Measurements from ENCODE around the gene ASXL2.
A peak's percentile ranks its signal among the peaks of the same experiment; 100 is the strongest.

ASXL2 gene

DNA sequence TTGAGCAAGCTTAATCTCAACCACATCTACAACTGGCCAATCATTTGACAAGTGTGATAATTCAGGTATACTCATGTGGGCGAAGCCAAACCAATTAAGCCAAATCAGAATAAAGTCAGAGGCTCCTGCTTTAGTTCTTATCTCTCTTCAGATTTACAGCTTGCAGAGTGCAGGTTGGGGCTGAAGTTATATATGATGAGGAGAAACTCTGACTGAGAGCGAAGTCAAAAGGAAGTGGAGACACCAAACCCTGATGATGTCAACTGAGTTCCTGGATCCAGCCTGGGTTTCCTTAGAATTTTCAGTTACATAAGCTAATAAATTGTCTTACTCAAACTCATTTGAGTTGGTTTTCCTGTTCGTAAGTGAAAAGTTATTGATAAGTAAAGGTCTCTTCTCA lies 73.9 kb downstream of the ASXL2 start:
- DNase-seq (ENCODE audit: low read depth, low spot score) = no peak

DNA sequence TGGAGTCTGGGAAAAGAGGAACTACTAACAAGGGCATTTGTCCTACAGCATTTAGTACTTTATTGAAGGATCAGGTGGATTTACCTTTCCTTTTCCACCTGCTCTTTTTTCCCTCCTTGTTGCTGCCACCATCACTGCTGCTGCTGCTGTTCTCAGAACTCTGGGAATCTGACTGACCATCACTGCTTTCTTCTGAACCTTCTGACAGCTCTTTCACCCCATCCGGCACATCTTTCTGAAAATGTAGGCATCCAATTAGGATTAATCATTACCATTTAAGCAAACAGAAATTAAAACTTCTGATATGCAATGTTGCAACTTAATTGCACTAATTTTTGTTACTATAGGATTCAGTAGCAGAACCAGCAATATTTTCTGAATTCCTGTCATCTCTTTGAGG lies 79.0 kb downstream of the ASXL2 start:
- no peak for DNase-seq (ENCODE audit: low read depth, low spot score)

DNA sequence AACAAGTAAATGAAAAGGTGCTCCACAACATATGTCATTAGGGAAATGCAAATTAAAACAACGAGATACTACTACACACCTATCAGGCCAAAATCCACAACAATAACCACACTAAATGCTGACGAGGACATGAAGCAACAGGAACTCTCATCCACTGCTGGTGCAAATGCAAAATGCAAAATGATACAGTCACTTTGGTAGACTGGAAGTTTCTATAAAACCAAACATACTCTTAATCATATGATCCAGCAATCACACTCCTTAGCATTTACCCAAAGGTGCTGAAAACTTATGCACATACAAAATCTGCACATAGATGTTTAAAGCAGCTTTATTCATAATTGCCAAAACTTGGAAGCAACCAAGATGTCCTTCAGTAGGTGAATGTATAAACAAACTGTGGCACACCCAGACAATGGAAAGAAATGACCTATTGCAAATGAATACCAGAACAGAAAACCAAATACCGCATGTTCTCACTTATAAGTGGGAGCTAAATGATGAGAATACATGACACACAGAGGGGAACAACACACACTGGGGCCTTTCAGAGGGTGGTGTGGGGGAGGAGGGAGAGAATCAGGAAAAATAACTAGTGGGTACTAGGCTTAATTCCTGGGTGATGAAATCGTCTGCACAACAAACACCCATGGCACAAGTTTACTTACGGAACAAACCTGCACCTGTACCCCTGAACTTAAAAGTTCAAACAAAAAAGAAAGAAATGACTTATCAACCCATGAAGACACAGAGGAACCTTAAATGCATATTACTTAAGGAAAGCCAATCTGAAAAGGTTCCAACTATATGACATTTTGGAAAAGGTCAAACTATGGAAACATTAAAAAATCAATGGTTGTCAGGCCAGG lies 80.4 kb downstream of the ASXL2 start:
- DNase-seq (ENCODE audit: low read depth, low spot score) = no peak

- DNase-seq (ENCODE audit: low read depth, low spot score) = no peak
Measured at GRCh38 chr2:25794544-25795276, 83.6 kb downstream of the ASXL2 start.

DNA sequence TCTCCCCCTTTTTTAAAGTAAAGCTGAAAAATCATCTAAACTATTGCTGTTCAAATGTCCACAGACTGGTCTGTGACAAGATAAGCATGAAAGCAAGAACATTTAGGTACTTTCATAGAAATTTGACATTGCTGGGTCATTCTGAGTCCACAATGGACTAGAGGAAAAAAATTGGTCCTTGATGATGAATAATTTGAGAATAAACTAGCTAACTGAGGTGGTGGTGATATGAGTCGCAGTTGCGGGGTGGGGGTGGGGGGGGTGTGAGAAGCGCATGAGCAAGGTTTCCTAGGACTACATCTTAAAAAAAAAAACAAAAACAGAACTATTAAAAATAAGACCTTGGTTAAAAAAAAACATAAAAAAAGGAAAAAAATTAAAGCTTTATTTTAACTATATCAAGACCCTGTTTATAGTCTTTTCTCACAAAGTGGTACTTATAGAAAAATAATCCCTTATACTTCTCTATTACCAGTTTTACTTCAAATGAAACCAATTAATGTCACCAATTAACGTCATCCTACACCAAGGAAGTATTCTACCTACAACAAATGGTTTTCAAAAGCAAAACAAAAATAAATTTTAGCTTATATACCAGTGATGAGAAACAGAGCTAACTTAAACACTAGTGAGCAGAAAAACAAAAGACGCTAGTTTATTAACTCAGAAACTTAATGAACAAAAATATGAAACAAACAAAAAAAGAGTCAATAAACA lies 88.1 kb downstream of the ASXL2 start:
- DNase-seq (ENCODE audit: low read depth, low spot score) = no peak

GRCh38 chr2:25788457-25788856 lies 89.8 kb downstream of the ASXL2 start:
- DNase-seq (ENCODE audit: low read depth, low spot score) = no peak

DNA sequence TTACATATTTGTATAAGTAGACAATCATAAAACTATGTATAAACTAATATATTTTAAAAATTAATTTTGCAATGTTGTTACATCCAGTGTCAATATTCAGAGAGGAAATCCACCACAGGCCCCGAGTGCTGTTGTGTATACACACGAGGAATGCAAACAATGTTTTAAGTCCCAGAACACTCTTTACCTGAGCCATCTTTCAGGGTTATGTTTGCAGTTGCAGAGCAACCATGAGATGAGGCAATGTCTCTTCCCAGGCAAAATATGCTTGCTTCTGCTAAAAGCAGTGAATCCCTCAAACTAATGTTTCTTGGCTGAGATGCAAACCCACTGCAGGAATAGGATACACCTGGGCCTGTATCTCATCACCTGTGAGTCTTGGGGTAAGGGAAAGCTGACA lies 91.3 kb downstream of the ASXL2 start:
- DNase-seq (ENCODE audit: low read depth, low spot score) = no peak

GRCh38 chr2:25784404-25784803 lies 93.9 kb downstream of the ASXL2 start:
- no peak for DNase-seq (ENCODE audit: low read depth, low spot score)

- DNase-seq (ENCODE audit: low read depth, low spot score) = no peak
Measured at GRCh38 chr2:25777077-25777476, 101.2 kb downstream of the ASXL2 start.

GRCh38 chr2:25772078-25772477 lies 106.2 kb downstream of the ASXL2 start:
- no peak for DNase-seq (ENCODE audit: low read depth, low spot score)

DNA sequence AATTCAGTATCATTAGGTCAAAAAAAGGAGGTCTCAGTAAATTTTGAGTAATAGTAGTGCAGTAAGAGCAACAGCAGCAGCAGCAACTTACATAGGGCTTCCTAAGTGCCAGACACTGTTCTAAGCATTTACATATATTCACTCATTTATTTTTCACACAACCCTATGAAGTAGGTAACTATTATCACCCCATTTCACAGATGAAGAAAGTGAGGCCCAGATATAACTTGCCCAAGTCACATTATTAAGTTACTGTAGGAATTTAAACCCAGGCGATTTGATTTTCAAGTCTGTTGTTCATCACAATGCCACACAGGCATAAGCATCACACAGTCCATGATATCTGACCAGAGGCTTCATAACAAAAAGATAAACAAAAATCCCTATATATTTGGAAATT lies 114.7 kb downstream of the ASXL2 start:
- DNase-seq (ENCODE audit: low read depth, low spot score) = no peak

GRCh38 chr2:25760297-25760696 lies 118.0 kb downstream of the ASXL2 start:
- no peak for DNase-seq (ENCODE audit: low read depth, low spot score)

DNA sequence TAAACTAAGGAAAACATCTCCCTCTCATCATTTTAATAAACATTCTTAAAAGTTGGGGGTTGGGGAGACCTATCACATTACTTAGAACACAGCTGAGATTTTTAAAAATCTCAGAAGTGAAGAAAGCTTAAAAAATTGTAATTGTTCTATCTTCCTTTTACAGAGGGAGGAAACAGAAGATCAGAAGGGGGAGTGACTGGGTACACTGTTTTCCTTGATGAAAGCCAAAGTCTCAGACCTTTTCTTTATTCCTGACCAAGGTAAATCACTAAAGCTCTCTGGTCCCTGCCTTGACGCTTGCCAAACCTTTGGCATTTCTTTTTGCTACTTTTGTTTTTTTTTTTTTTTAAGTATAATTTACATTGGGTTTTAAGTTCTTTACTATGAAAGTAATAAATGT lies 119.9 kb downstream of the ASXL2 start:
- no peak for DNase-seq (ENCODE audit: low read depth, low spot score)

DNA sequence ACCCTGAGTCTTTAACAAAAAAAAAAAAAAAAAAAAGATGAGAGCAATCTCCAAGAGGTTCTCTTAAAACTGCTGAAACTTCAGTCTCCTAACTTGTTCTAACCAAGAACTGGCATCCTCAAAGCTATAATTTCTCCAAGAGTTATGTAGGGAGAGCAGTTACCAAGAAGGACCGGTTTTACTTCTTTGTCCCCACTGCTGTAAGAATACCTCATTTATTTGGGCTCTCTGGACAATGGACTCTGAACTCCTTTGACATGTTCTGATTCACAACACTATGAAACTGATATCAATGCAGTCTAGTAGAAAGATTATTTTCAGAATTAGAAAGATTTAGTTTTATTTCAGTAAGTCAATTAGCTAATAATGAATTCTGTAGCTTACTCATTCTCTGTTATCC lies 120.4 kb downstream of the ASXL2 start:
- DNase-seq (ENCODE audit: low read depth, low spot score) = no peak

DNA sequence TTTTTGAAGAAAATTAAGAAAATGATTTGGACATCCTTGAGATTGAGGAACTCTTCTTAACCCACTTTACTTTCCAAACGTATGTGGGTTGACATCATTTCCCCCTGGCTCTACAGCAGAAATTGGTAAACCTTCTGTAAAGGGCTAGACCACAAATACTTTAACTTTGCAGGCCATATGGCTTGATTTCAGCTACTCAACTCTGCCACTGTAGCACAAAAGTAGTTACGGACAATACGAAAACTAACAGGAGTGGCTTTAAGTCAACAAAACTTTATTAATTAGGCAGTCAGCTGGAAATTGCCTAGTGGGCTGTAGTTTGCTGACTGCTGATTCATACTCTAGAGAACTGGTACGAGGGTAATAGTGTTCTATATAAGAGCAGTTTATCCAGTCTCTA lies 121.8 kb downstream of the ASXL2 start:
- DNase-seq (ENCODE audit: low read depth, low spot score) = no peak

GRCh38 chr2:25749676-25750075 lies 128.6 kb downstream of the ASXL2 start:
- no peak for DNase-seq (ENCODE audit: low read depth, low spot score)

DNA sequence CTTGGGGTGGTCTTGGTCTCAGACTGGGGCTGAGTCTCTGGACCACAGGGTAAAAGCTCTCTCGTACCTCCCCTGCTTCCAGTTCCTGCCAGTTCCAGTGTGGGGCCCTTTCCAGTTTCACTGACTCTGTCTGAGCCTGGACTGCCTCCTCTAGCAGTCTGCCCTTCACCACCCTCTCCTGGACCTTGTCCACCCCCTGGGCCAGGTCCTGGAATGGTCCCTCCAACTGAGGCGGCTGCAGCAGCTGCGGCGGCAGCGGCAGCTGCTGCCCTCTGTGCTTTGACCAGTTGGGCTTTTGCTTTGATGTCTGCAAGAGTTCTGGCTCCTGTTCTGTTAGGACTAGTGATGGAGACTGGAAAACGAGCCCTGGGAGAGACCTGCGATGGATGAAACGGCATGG lies 134.2 kb downstream of the ASXL2 start:
- DNase-seq (ENCODE audit: low read depth, low spot score) = no peak

- no peak for DNase-seq (ENCODE audit: low read depth, low spot score)
Measured at GRCh38 chr2:25743132-25743830, 135.0 kb downstream of the ASXL2 start.

DNA sequence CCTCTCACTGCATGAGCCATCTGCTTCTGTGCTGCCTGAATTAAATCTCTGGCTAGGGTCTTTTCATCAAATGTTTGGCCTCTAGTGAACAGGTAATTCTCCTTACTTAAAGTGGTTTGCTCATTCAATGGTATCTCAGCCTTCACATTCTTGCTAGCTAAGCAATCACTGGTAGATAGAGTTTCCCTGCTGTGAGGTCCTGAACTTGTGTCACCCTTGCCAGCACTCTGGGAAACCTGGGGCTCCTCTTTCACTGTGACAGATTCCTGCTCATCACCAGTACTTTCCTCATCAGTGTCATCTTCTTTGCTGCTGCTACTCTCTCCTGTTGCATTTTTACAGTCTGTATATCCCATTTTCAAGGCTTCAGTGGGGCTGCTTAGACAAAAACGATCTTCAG lies 135.8 kb downstream of the ASXL2 start:
- DNase-seq (ENCODE audit: low read depth, low spot score) = no peak

DNA sequence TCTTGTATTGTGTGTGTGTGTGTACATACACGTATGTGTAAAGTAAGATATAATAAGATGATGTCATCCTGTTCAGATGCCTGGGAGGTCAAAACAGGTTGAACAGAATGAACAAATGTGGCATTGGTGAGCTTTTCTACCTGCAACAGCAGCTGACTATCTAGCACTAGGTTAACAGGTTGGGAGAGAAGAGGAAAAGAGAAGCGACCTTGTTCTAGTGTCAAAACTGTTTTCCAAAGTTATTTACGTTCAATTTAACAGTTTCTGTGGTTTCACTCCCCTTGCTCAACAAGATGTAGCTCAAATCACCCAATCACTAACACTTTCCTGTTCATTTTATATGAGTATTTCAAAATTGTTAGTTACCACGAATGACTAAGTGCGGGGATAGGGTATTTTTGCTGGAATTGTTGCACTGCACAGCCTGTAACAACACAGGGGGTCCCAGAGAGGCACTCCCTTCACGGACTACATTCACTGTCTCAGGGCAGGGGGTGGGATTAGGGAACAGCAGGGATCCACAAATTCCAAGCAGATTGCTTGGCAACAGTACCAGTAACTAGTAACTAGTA lies 137.4 kb downstream of the ASXL2 start:
- peak; percentile 15 for DNase-seq (ENCODE audit: low read depth, low spot score)

All from iPS DF 19.7 (cell line).